Chondrocyte (in vitro differentiated cells): ENCODE results near the gene DCTN4. TPM values are rescaled to one million over a fixed set of nuclear protein-coding genes. Genes with fewer than 3 reads are reported as not detected.
A peak's percentile ranks its signal among the peaks of the same experiment; 100 is the strongest.

ENCODE experiments used
- DNase-seq: peaks from one replicate; pipeline ENCODE4 v3.0.0; 2021; ENCODE audit warnings: mixed read lengths, low spot score
- H3K27ac Mint-ChIP-seq: one replicate; pipeline ENCODE4 v1.8.0; 2021; ENCODE audit warnings: mild to moderate bottlenecking, moderate library complexity, mixed read lengths; ENCODE audit not compliant: unreplicated experiment
- H3K27me3 Mint-ChIP-seq: 2 replicates; pipeline ENCODE4 v1.8.0; 2021; ENCODE audit warnings: low read depth, mixed read lengths
- H3K36me3 Mint-ChIP-seq: 2 replicates; pipeline ENCODE4 v1.8.0; 2021; ENCODE audit warnings: low read depth, mixed read lengths
- H3K4me1 Mint-ChIP-seq: 2 replicates; pipeline ENCODE4 v1.8.0; 2021; ENCODE audit warnings: low read depth, mild to moderate bottlenecking, mixed read lengths
- H3K4me3 Mint-ChIP-seq: one replicate; pipeline ENCODE4 v1.8.0; 2021; ENCODE audit warnings: mild to moderate bottlenecking, moderate library complexity, mixed read lengths; ENCODE audit not compliant: unreplicated experiment
- H3K9me3 Mint-ChIP-seq: 2 replicates; pipeline ENCODE4 v1.8.0; 2021; ENCODE audit warnings: low read depth, mixed read lengths
- total RNA-seq: library from RNA; stranded (reverse); gene quantifications from 3 replicates; pipeline ENCODE4 v1.2.1, GENCODE V29; 2021
- TF ChIP-seq, protein P1 (sequence below): fragments of 200-600 bp; sonication (generic); IDR thresholded peaks from 2 replicates; pipeline ENCODE4 v1.5.0; 2021; ENCODE audit warnings: antibody characterized with exemption, mild to moderate bottlenecking, moderate library complexity

Gene DCTN4
- total RNA-seq, 1 donor from 2014 or later = 50.5 TPM

- TF ChIP-seq, protein P1, sequence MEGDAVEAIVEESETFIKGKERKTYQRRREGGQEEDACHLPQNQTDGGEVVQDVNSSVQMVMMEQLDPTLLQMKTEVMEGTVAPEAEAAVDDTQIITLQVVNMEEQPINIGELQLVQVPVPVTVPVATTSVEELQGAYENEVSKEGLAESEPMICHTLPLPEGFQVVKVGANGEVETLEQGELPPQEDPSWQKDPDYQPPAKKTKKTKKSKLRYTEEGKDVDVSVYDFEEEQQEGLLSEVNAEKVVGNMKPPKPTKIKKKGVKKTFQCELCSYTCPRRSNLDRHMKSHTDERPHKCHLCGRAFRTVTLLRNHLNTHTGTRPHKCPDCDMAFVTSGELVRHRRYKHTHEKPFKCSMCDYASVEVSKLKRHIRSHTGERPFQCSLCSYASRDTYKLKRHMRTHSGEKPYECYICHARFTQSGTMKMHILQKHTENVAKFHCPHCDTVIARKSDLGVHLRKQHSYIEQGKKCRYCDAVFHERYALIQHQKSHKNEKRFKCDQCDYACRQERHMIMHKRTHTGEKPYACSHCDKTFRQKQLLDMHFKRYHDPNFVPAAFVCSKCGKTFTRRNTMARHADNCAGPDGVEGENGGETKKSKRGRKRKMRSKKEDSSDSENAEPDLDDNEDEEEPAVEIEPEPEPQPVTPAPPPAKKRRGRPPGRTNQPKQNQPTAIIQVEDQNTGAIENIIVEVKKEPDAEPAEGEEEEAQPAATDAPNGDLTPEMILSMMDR = no peak
- no peaks in the 10 kb centered on the region for H3K27me3 Mint-ChIP-seq
- H3K27ac Mint-ChIP-seq = no peak overlapping the region
- H3K4me1 Mint-ChIP-seq = peaks cover 53% of the 10 kb centered on the region
- no peak overlapping the region for H3K4me3 Mint-ChIP-seq
- H3K36me3 Mint-ChIP-seq = peaks cover 3% of the 10 kb centered on the region
- peaks cover 3% of the 10 kb centered on the region for H3K9me3 Mint-ChIP-seq
- DNase-seq = no peak
Observed at GRCh38 chr5:150786876-150787275, 28.1 kb upstream of the DCTN4 start.

- TF ChIP-seq, protein P1 = no peak
- Mint-ChIP-seq H3K36me3 (peaks cover 3% of the 10 kb centered on the region), H3K9me3 (peaks cover 3% of the 10 kb centered on the region), H3K4me3 (no peak overlapping the region), H3K4me1 (peaks cover 56% of the 10 kb centered on the region), H3K27ac (no peak overlapping the region), H3K27me3 (no peaks in the 10 kb centered on the region)
- no peak for DNase-seq
Observed at GRCh38 chr5:150785950-150786349, 27.1 kb upstream of the DCTN4 start.

GRCh38 chr5:150783422-150783928, 24.7 kb upstream of the DCTN4 start:
- H3K4me1 Mint-ChIP-seq = peaks cover 54% of the 10 kb centered on the region
- peak overlapping the region; percentile 31 for H3K4me3 Mint-ChIP-seq
- peak overlapping the region; percentile 63 for H3K27ac Mint-ChIP-seq
- H3K9me3 Mint-ChIP-seq = peaks cover 3% of the 10 kb centered on the region
- no peak for DNase-seq
- TF ChIP-seq, protein P1 = no peak
- H3K27me3 Mint-ChIP-seq = no peaks in the 10 kb centered on the region
- H3K36me3 Mint-ChIP-seq = peaks cover 3% of the 10 kb centered on the region

- TF ChIP-seq, protein P1 = no peak
- Mint-ChIP-seq H3K4me3 (no peak overlapping the region), H3K36me3 (peaks cover 3% of the 10 kb centered on the region), H3K9me3 (peaks cover 3% of the 10 kb centered on the region), H3K27ac (peak overlapping the region; percentile 63), H3K4me1 (peaks cover 59% of the 10 kb centered on the region), H3K27me3 (no peaks in the 10 kb centered on the region)
- no peak for DNase-seq
Observed at GRCh38 chr5:150782850-150783249, 24.0 kb upstream of the DCTN4 start.

DNA sequence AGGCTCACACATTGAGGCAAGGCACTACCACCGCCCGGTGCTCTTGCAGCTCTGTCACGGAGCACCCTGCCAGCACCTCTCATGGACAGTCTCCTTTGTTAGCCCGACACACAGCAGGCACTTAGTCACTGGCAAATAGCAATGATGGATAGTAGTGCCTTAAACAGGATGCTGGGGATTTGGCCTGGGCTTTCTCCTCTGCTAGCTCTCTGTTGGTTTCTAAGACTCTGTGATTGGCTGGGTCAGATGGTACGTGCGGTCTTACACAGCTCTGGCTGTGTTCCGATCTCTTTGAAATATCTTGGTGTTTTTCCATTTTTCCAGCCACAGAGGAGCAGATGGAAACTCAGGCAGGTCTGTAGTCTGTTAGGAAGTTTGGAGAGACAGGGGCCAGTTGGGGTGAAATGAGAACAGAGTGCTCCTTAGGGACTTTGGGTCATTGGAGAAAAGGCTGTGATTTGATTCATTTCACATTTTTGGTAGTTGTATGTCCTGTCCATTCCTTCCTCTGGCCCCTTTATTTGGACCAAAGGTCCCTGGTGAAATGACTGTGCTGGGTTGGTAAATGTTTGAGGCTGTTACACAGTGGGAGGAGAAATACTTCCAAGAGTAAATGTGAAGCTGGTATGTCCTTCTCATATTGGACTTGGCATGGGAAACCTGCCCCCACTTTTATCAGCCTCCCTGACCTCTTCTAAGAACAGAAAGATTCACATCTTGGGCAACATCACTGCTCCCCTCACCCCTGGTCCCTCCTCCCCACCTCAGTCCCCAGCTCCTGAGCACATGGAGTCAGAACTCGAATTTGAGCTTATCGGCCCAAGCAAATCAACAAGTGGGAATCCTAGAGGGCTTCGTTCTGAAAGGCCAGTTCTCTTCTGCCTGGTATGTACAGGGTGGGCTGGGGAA, 23.1 kb upstream of the DCTN4 start:
- Mint-ChIP-seq H3K9me3 (peaks cover 3% of the 10 kb centered on the region), H3K27me3 (no peaks in the 10 kb centered on the region), H3K4me1 (peaks cover 63% of the 10 kb centered on the region), H3K27ac (peak overlapping the region; percentile 77), H3K36me3 (peaks cover 3% of the 10 kb centered on the region), H3K4me3 (no peak overlapping the region)
- DNase-seq = no peak
- TF ChIP-seq, protein P1 = no peak
